AG04450 (cell line): ENCODE data around the gene ALG14. TPM values are rescaled to one million over a fixed set of nuclear protein-coding genes. Genes with fewer than 3 reads are reported as not detected.

ENCODE experiments used
- CTCF ChIA-PET: fragments of 300-600, 350-600 bp; formaldehyde crosslinking; extraction: SDS; loops from one replicate; lab custom pipeline; 2022; ENCODE audit warnings: antibody characterized with exemption, inconsistent platforms; lab: Charles Lee
- POLR2A ChIA-PET: fragments of 350-600 bp; formaldehyde crosslinking; extraction: SDS; loops from one replicate; lab custom pipeline; 2021; ENCODE audit warnings: antibody characterized with exemption, inconsistent platforms; lab: Yijun Ruan, JAX
- DNase-seq: peaks from one replicate; pipeline ENCODE4 v3.0.0-alpha.2; 2011; ENCODE audit warnings: low read depth, low spot score
- H3K27ac ChIP-seq: one replicate; pipeline ENCODE4 v1.5.1; 2012; ENCODE audit warnings: low read depth, low read length, control low read depth
- H3K27me3 ChIP-seq: one replicate; pipeline ENCODE4 v1.6.0; 2012; ENCODE audit warnings: low read length; ENCODE audit not compliant: control insufficient read depth, insufficient read depth
- H3K4me3 ChIP-seq: 2 replicates; pipeline ENCODE4 v1.5.1; 2011; ENCODE audit warnings: mild to moderate bottlenecking, low read depth, low read length, control low read depth
- H3K9me3 ChIP-seq: 2 replicates; pipeline ENCODE4 v1.5.1; 2012; ENCODE audit warnings: low read length; ENCODE audit not compliant: control insufficient read depth, insufficient read depth
- polyA plus RNA-seq: library from polyadenylated mRNA; depleted of rRNA; stranded (reverse); fragments of >200 nt; gene quantifications from 2 replicates; pipeline ENCODE4 v1.2.3, GENCODE V29; 2011
- TF ChIP-seq, protein P1 (sequence below): IDR thresholded peaks from 2 replicates; pipeline ENCODE4 v1.5.1; 2011; ENCODE audit warnings: low read depth, low read length, control low read depth, inconsistent platforms

Gene ALG14
- polyA plus RNA-seq, 1 experiment = 3.1 TPM

- peaks cover 2% of the 10 kb centered on the region for H3K9me3 ChIP-seq
- DNase-seq = no peak
- no peak overlapping the region for H3K4me3 ChIP-seq
- POLR2A ChIA-PET = no interaction called here
- H3K27me3 ChIP-seq = peaks cover 6% of the 10 kb centered on the region
- CTCF ChIA-PET = interaction anchor here (0.6 to 2.8 kb wide), 13 partner anchors 11 to 230 kb away, joined by 3 to 19 read pairs (median 4); partner anchors contain the start of genes ALG14 and RWDD3
- TF ChIP-seq, protein P1, sequence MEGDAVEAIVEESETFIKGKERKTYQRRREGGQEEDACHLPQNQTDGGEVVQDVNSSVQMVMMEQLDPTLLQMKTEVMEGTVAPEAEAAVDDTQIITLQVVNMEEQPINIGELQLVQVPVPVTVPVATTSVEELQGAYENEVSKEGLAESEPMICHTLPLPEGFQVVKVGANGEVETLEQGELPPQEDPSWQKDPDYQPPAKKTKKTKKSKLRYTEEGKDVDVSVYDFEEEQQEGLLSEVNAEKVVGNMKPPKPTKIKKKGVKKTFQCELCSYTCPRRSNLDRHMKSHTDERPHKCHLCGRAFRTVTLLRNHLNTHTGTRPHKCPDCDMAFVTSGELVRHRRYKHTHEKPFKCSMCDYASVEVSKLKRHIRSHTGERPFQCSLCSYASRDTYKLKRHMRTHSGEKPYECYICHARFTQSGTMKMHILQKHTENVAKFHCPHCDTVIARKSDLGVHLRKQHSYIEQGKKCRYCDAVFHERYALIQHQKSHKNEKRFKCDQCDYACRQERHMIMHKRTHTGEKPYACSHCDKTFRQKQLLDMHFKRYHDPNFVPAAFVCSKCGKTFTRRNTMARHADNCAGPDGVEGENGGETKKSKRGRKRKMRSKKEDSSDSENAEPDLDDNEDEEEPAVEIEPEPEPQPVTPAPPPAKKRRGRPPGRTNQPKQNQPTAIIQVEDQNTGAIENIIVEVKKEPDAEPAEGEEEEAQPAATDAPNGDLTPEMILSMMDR = peak; percentile 57
- no peak overlapping the region for H3K27ac ChIP-seq
These were observed 11.8 kb upstream of the ALG14 start for GRCh38 chr1:95084317-95085176.

- DNase-seq = no peak
- CTCF ChIA-PET = interaction anchor here (1.9 kb wide), 1 partner anchor 153 kb away, joined by 8 read pairs; the partner anchor contains the start of gene RWDD3
- peaks cover 18% of the 10 kb centered on the region for H3K27me3 ChIP-seq
- no peak overlapping the region for H3K27ac ChIP-seq
- no peak overlapping the region for H3K4me3 ChIP-seq
- no peaks in the 10 kb centered on the region for H3K9me3 ChIP-seq
- TF ChIP-seq, protein P1 = no peak
- POLR2A ChIA-PET = no interaction called here
These were observed 8.1 kb upstream of the ALG14 start for GRCh38 chr1:95080879-95081278.

- TF ChIP-seq, protein P1 = no peak
- H3K9me3 ChIP-seq = no peaks in the 10 kb centered on the region
- no peak for DNase-seq
- H3K27ac ChIP-seq = no peak overlapping the region
- ChIA-PET POLR2A (no interaction called here), CTCF (interaction anchor here (1.9 kb wide), 1 partner anchor 153 kb away, joined by 8 read pairs; the partner anchor contains the start of gene RWDD3)
- H3K27me3 ChIP-seq = peaks cover 18% of the 10 kb centered on the region
- H3K4me3 ChIP-seq = no peak overlapping the region
These were observed 7.7 kb upstream of the ALG14 start for GRCh38 chr1:95080446-95080845.

DNA sequence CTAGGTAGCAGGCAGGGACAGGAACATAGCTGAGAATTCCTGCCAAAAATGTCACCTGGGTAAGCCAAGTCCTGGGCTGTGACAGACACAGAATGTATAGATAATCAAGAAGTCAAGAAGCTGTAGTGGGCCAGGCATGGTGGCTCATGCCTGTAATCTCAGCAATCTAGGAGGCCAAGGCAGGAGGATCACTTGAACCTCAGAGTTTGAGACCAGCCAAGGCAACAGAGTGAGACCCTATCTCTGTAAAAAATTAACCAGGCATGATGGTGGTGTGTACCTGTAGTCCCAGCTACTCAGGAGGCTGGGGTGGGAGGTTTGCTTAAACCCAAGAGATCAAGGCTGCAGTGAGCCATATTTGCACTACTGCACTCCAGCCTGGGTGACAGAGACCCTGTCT lies 3.3 kb upstream of the ALG14 start:
- no peak overlapping the region for H3K27ac ChIP-seq
- ChIA-PET CTCF (interaction anchor here (0.5 to 1.6 kb wide), 2 partner anchors 158 to 1057 kb away, joined by 4 to 11 read pairs; partner anchors contain the start of gene RWDD3), POLR2A (no interaction called here)
- H3K9me3 ChIP-seq = no peaks in the 10 kb centered on the region; the same call in 1 of the 2 replicates
- H3K4me3 ChIP-seq = no peak overlapping the region
- DNase-seq = no peak
- H3K27me3 ChIP-seq = peaks cover 18% of the 10 kb centered on the region
- TF ChIP-seq, protein P1 = no peak

GRCh38 chr1:95073446-95073845 lies 695 bp upstream of the ALG14 start:
- peak overlapping the region; percentile 87 for H3K4me3 ChIP-seq
- peak overlapping the region; percentile 70 for H3K27ac ChIP-seq
- TF ChIP-seq, protein P1 = no peak
- H3K9me3 ChIP-seq = no peaks in the 10 kb centered on the region; the same call in 1 of the 2 replicates
- CTCF ChIA-PET = interaction anchor here (1.8 to 5.4 kb wide), 2 partner anchors 11 to 160 kb away, joined by 17 to 44 read pairs; partner anchors contain the start of gene RWDD3
- POLR2A ChIA-PET = interaction anchor here (0.7 to 1.6 kb wide), 2 partner anchors 14 to 160 kb away, joined by 3 to 16 read pairs; partner anchors contain the start of gene RWDD3
- H3K27me3 ChIP-seq = peaks cover 2% of the 10 kb centered on the region
- DNase-seq = no peak
